KOPT-K1 (cell line): ENCODE data around the gene SELENBP1.
"Not testable (repeated sequence)": the region's sequence is repeated elsewhere in the genome, so short reads cannot be mapped to it uniquely, and the experiment has no call there.

Experiments used
- H3K27ac ChIP-seq: fragments of 200-600 bp; sonication (generic); 2 replicates; pipeline ENCODE4 v1.5.1; 2016; ENCODE audit warnings: antibody characterized with exemption, mild to moderate bottlenecking, low read depth, low read length; ENCODE audit not compliant: poor library complexity, severe bottlenecking
- H3K36me3 ChIP-seq: fragments of 200-600 bp; sonication (generic); 2 replicates; pipeline ENCODE4 v1.5.1; 2017; ENCODE audit warnings: antibody characterized with exemption, mild to moderate bottlenecking, low read length, moderate library complexity; ENCODE audit not compliant: insufficient read depth
- H3K9me3 ChIP-seq: fragments of 200-600 bp; sonication (generic); 2 replicates; pipeline ENCODE4 v1.5.1; 2017; ENCODE audit warnings: antibody characterized with exemption, low read length, mild to moderate bottlenecking; ENCODE audit not compliant: insufficient read depth, poor library complexity, severe bottlenecking

The SELENBP1 gene

DNA sequence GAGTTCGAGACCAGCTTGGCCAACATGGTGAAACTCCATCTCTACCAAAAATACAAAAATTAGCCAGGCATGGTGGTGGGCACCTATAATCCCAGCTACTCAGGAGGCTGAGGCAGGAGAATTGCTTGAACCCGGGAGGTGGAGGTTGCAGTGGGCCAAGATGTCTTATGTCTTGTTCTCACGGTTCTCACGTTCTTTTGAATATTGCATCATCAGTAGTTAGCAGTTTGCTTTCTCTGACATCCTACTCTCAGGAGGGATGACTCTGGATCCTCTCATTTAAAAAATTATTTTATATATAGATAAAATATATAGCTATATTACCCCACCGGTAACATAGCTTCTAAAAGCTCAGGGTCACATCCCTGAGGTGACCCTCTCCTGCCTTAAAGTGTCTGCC, 23.8 kb upstream of the SELENBP1 start:
- H3K9me3 ChIP-seq, H3K36me3 ChIP-seq, H3K27ac ChIP-seq: not testable (repeated sequence)

DNA sequence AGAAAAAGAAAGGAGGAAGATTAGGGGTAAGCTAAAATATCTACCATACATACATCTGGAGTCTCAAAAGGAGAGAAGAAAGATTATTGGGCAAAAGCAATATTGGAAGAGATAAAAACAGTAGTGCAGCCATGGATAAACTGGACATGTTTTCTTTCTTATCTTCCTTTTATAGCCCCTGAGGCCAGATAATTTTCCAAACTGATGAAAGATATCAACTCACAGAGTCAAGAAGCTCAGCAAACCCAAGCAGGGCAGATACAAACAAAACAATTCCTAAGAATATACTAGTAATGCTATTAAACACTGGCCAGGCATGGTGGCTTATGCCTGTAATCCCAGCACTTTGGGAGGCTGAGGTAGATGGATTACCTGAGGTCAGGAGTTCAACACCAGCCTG, 21.1 kb upstream of the SELENBP1 start:
- Histone ChIP-seq H3K36me3 (no peaks in the 10 kb centered on the region), H3K27ac (no peak overlapping the region), H3K9me3 (no peaks in the 10 kb centered on the region)

DNA sequence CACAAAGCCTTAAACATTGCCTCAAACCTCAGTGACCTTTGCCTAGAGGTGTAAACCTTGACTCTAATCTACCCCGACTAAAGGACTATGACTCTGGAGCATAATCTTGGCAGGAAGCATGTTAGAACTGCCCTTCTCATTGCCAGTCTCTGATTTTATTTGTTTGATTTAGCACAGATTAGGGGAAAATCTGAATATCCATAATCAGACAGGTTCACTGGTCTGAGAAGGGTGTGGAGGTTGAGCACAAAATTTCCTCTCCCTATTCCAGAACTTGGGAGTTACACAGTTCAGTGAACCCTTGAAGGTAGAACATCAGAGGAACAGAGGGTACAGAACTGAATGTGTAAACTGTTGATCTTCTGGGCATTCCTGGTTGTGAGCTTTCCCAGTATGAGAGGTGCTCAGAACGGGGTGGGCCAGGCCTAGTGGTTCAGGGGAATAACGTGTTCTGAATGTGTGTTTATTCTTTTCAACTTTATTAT, 18.6 kb upstream of the SELENBP1 start:
- H3K9me3 ChIP-seq, result no peaks in the 10 kb centered on the region
- H3K36me3 ChIP-seq, result no peaks in the 10 kb centered on the region
- no peak overlapping the region for H3K27ac ChIP-seq

DNA sequence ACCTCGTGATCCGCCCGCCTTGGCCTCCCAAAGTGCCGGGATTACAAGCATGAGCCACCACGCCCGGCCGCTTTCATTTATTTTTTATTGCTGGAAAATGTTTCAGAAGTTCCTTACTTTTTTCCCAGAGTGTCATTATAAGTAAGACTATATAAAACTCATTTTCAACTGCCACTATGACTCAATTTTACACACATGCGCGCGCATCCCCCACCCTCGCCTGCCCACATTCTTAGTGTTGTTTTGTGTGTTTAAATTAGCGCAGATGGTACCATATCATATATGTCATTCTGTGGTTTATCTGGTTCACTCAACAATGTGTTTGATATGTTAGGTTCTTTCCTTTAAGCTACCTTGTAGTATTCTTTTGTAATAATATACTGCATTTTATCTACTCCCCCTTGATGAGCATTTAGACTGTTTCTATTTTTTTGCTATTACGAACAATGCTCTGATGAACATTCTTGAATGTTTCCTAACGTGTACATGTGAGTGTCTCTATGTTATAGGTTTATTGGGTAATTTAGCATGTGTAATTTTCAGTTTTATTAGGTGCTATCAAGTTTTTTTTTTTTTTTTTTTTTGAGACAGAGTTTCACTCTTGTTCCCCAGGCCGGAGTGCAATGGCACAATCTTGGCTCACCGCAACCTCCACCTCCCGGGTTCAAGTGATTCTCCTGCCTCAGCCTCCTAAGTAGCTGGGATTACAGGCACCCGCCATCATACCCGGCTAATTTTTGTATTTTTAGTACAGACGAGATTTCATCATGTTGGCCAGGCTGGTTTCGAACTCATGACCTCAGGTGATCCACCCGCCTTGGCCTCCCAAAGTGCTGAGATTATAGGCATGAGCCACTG, 17.9 kb upstream of the SELENBP1 start:
- H3K9me3 ChIP-seq, H3K27ac ChIP-seq, H3K36me3 ChIP-seq: not testable (repeated sequence)

DNA sequence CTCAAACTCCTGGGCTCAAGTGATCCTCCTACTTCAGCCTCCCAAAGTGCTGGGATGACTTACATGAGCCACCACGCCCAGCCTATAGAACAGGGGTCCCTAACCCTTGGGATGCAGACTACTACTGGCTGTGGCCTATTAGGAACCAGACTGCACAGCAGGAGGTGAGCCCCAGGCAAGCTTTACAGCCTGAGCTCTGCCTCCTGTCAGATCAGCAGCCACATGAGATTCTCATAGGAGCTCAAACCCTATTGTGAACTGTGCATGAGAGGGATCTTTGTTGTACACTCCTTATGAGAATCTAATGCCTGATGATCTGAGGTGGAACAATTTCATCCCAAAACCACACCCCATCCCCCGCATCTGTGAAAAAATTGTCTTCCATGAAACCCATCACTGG, 13.5 kb upstream of the SELENBP1 start:
- no peak overlapping the region for H3K27ac ChIP-seq
- H3K9me3 ChIP-seq, result no peaks in the 10 kb centered on the region
- no peaks in the 10 kb centered on the region for H3K36me3 ChIP-seq

DNA sequence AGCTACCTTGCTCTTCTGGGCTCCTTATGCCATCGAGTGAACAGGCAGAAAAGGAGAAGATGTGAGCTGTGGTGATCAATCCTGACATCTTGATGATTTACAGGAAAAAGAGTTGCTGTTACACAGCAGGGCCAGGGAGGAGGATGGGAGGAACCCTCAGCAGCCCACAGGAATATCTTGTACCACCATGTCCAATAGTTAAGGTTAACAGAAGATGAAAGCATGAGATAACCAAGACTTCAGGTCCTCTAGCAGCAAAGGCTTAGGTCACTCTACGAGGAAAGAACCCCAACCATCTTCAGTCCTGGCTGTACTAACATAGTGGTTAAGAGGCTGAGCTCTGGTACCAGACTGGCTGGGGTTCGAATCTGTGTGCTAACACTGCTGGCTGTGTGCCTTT, 12.1 kb upstream of the SELENBP1 start:
- no peaks in the 10 kb centered on the region for H3K36me3 ChIP-seq
- no peaks in the 10 kb centered on the region for H3K9me3 ChIP-seq
- H3K27ac ChIP-seq, result no peak overlapping the region

- no peaks in the 10 kb centered on the region for H3K36me3 ChIP-seq
- no peak overlapping the region for H3K27ac ChIP-seq
These were observed 4.8 kb upstream of the SELENBP1 start for GRCh38 chr1:151377150-151377884.

GRCh38 chr1:151373196-151373595, 691 bp upstream of the SELENBP1 start:
- Histone ChIP-seq H3K27ac (no peak overlapping the region), H3K9me3 (no peaks in the 10 kb centered on the region)

More at GRCh38 chr1:151377150-151377884, 4.8 kb upstream of the SELENBP1 start:
- no peaks in the 10 kb centered on the region for H3K9me3 ChIP-seq

DNA sequence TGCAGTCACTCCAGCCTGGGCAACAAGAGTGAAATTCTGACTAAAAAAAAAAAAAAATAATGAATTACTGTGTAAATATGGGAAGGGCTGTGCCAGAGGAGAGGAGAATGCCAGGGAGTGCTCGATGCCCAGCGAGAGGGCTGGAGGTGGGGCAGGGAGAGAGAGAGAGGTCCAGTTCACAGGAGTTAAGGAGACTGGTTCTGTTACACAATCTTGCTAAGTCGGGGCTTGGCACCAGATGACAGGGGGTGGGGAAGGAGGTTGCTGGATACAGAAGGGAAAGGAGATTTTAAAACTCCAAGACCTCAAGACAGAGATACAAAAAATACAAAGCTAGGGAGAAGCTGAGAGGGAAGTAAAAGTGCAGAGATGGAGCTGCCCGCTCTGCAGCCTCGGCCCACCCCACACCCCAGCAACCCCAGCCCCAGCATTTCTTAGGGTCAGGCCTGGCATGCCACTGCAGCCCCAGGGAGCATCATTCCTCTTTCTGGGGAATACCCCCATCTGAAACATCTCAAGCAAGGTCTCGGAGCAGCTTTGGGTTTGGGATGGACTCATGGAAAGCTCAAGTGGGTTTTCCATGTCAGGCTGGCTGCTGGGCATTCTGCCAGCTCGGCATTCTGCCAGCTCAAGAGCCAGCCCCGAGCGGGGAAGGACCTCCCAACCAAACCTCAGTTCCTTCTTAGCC, 991 bp downstream of the SELENBP1 start:
- Histone ChIP-seq H3K27ac (no peak overlapping the region), H3K36me3 (no peaks in the 10 kb centered on the region), H3K9me3 (no peaks in the 10 kb centered on the region)

More at GRCh38 chr1:151373196-151373595, 691 bp upstream of the SELENBP1 start:
- H3K36me3 ChIP-seq, result no peaks in the 10 kb centered on the region

DNA sequence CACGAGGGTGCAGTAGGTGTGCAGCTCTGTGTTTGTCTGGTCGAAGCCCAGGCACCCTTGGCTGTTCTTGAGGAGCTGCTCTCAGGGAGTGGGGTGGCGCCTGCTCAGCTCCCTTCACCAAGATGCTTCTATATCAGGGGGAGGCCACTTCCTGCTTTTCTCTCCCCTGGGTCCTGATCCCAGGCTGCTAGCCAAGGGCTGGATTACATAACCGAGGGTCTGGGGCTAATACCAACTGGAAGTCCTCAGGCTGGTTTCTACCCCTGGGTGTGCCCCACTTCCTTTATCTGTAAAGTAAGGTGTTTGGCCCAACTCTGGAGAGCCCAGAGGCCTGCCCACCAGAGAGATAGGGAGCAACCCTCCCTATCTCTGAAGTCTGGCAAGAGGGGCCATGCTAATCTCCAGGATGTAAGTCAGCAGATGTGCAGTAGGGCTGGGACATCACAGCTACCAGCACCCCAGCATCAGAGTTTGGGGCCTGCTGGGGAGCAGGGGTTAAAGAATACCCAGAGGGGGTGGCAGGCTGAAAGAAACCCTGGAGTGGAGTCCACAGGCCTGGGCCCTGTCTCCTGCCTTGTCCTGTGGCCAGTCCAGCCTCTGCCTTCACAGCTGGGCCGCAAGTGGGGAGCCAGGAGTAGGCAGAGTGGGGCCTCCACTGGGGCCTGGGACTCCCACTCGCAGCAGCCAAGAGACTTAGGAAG, 2.1 kb downstream of the SELENBP1 start:
- no peaks in the 10 kb centered on the region for H3K9me3 ChIP-seq
- no peaks in the 10 kb centered on the region for H3K36me3 ChIP-seq
- peak overlapping the region; percentile 32 for H3K27ac ChIP-seq

- H3K36me3 ChIP-seq, result no peaks in the 10 kb centered on the region
- no peak overlapping the region for H3K27ac ChIP-seq
- no peaks in the 10 kb centered on the region for H3K9me3 ChIP-seq
These were observed 2.9 kb downstream of the SELENBP1 start for GRCh38 chr1:151369621-151370048.

- Histone ChIP-seq H3K27ac (no peak overlapping the region), H3K9me3 (no peaks in the 10 kb centered on the region), H3K36me3 (no peaks in the 10 kb centered on the region)
These were observed 3.2 kb downstream of the SELENBP1 start for GRCh38 chr1:151369302-151369610.

DNA sequence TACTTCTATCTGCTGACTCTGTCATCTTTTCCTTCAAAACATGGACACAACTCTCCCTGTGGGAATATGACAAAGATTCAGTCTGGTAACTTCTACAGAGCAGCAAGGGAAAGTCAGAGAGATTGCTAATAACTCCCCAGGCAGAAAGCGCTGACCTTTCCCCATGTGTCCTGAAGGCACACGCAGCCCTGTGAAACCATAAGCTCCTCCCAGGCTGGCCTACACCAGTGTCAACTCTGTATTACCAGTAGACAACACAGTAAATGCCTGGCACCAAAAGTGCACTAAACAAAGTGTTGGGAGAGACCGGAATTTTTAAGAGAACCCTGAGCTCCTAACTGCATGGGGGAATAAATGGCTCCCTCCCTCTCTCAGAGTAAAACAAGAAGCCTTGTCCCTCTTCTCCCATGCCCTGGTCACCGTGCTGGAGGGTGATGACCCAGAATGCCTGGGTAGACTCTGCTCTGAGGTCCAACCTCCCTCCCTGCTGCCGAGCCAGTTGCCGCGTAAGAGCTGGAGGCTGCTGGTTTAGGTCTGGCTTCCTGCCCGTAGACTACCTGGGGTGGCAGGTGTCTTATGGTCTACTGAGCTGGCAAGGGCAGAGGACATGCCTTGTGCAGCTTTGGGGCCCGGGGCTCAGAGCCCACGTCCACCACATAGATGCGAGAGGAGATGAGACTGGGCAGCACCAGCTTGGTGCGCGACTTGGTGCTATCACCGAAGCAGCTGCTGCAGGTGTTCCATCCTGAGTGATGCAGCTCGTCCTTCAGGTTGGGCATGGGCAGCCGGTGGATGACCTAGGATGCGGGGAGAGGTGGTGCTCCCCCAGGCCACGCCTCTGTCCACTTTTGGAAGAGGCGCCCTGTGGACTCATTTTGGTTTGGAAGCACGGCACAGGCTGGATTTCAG, 3.9 kb downstream of the SELENBP1 start:
- Histone ChIP-seq H3K9me3 (peaks cover 1% of the 10 kb centered on the region), H3K36me3 (no peaks in the 10 kb centered on the region), H3K27ac (no peak overlapping the region)
